HCT116 (cell line): Measurements from ENCODE around the gene TMEM266.

Source experiments
- CEBPB ChIP-seq: IDR thresholded peaks from 2 replicates; pipeline ENCODE4 v1.6.1; 2012; ENCODE audit warnings: low read depth
- EZH2 ChIP-seq: fragments of 200-600 bp; sonication (generic); IDR thresholded peaks from 2 replicates; pipeline ENCODE4 v1.6.1; 2017; ENCODE audit warnings: antibody characterized with exemption, mixed run types
- EZH2phosphoT487 ChIP-seq: fragments of 200-600 bp; IDR thresholded peaks from 2 replicates; pipeline ENCODE4 v1.6.1; 2018; ENCODE audit warnings: antibody characterized with exemption, borderline replicate concordance
- POLR2A ChIP-seq: IDR thresholded peaks from 2 replicates; pipeline ENCODE4 v1.7.0; 2011; ENCODE audit warnings: borderline replicate concordance; ENCODE audit not compliant: insufficient read depth, insufficient read length; ENCODE audit errors: extremely low read depth
- POLR2AphosphoS5 ChIP-seq: IDR thresholded peaks from 2 replicates; pipeline ENCODE4 v1.6.1; 2011; ENCODE audit warnings: mild to moderate bottlenecking, low read depth, low read length, moderate library complexity
- SIN3A ChIP-seq: IDR thresholded peaks from 2 replicates; pipeline ENCODE4 v1.6.1; 2012; ENCODE audit warnings: low read depth
- SP1 ChIP-seq: IDR thresholded peaks from 2 replicates; pipeline ENCODE4 v1.6.1; 2012; ENCODE audit warnings: low read depth
- TF ChIP-seq, protein P1 (sequence below), 3 experiments: fragments of 200-600 bp in 1 of 3; sonication (generic) in 1 of 3; IDR thresholded peaks in 2 of 3; conservative IDR thresholded peaks in 1 of 3; 2 replicates each; pipeline ENCODE4 v1.5.1; 2012 to 2017; ENCODE audit warnings: low read depth in 2 of 3, low read length in 2 of 3, antibody characterized with exemption in 1 of 3, borderline replicate concordance in 1 of 3, control low read depth in 1 of 3, mild to moderate bottlenecking in 1 of 3, mixed read lengths in 1 of 3, mixed run types in 1 of 3, moderate library complexity in 1 of 3; ENCODE audit not compliant: insufficient read depth in 1 of 3
- TF ChIP-seq, protein P2 (sequence below): IDR thresholded peaks from 2 replicates; pipeline ENCODE4 v1.6.1; 2012; ENCODE audit warnings: low read depth
- TF ChIP-seq, protein P3 (sequence below): IDR thresholded peaks from 2 replicates; pipeline ENCODE4 v1.6.1; 2012

DNA sequence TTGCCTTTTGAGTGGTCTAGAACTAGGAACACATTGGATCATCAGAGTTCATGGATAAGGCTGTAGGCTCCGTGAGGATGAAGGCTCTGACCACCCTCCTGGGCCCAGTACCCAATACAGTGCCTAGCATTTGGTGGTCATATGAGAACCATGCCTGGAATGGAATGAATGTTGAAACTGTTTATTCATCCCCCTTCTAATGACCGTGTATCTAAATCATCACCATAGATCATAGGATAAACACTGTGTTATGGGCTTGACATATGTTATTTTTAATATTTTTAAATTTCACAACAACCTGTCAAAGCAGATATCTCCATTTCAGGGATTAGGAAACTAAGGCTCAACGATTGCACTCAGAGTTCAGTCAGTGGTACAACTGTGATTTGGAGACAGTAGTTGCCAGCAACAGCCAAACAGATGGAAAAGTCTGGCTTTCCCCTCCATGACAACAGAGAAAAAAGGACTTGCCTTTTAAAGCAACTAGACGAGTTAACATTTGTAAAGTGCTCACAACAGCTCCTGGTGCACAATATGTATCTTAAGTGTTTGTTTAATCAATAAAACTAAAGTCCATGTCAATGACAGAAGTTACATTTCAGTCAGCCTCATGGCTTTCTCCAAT, 89.6 kb downstream of the TMEM266 start:
- TF ChIP-seq POLR2AphosphoS5 (no peak), POLR2A (no peak), CEBPB (no peak), EZH2 (no peak), SIN3A (no peak), SP1 (no peak), EZH2phosphoT487 (no peak)
- TF ChIP-seq, protein P1, sequence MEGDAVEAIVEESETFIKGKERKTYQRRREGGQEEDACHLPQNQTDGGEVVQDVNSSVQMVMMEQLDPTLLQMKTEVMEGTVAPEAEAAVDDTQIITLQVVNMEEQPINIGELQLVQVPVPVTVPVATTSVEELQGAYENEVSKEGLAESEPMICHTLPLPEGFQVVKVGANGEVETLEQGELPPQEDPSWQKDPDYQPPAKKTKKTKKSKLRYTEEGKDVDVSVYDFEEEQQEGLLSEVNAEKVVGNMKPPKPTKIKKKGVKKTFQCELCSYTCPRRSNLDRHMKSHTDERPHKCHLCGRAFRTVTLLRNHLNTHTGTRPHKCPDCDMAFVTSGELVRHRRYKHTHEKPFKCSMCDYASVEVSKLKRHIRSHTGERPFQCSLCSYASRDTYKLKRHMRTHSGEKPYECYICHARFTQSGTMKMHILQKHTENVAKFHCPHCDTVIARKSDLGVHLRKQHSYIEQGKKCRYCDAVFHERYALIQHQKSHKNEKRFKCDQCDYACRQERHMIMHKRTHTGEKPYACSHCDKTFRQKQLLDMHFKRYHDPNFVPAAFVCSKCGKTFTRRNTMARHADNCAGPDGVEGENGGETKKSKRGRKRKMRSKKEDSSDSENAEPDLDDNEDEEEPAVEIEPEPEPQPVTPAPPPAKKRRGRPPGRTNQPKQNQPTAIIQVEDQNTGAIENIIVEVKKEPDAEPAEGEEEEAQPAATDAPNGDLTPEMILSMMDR (IDR thresholded peaks at IDR 0.05 in 2 of 3, conservative IDR thresholded peaks at IDR 0.05 in 1 of 3; ENCODE audit: borderline replicate concordance in 1 of 3, insufficient read depth in 1 of 3, low read depth in 2 of 3, low read length in 2 of 3): no peak
- TF ChIP-seq, protein P2, sequence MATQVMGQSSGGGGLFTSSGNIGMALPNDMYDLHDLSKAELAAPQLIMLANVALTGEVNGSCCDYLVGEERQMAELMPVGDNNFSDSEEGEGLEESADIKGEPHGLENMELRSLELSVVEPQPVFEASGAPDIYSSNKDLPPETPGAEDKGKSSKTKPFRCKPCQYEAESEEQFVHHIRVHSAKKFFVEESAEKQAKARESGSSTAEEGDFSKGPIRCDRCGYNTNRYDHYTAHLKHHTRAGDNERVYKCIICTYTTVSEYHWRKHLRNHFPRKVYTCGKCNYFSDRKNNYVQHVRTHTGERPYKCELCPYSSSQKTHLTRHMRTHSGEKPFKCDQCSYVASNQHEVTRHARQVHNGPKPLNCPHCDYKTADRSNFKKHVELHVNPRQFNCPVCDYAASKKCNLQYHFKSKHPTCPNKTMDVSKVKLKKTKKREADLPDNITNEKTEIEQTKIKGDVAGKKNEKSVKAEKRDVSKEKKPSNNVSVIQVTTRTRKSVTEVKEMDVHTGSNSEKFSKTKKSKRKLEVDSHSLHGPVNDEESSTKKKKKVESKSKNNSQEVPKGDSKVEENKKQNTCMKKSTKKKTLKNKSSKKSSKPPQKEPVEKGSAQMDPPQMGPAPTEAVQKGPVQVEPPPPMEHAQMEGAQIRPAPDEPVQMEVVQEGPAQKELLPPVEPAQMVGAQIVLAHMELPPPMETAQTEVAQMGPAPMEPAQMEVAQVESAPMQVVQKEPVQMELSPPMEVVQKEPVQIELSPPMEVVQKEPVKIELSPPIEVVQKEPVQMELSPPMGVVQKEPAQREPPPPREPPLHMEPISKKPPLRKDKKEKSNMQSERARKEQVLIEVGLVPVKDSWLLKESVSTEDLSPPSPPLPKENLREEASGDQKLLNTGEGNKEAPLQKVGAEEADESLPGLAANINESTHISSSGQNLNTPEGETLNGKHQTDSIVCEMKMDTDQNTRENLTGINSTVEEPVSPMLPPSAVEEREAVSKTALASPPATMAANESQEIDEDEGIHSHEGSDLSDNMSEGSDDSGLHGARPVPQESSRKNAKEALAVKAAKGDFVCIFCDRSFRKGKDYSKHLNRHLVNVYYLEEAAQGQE: no peak
- TF ChIP-seq, protein P3, sequence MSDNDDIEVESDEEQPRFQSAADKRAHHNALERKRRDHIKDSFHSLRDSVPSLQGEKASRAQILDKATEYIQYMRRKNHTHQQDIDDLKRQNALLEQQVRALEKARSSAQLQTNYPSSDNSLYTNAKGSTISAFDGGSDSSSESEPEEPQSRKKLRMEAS: no peak
